ENCODE data around the gene C9orf43.
"Not testable (repeated sequence)": the region's sequence is repeated elsewhere in the genome, so short reads cannot be mapped to it uniquely, and the experiment has no call there.

C9orf43 gene

GRCh38 chr9:113421726-113422125 lies 11.2 kb downstream of the C9orf43 start:
- DNase-seq (ENCODE audit: low read depth), result no peak

GRCh38 chr9:113425072-113425471 lies 14.5 kb downstream of the C9orf43 start:
- no peak for DNase-seq (ENCODE audit: low read depth)

DNA sequence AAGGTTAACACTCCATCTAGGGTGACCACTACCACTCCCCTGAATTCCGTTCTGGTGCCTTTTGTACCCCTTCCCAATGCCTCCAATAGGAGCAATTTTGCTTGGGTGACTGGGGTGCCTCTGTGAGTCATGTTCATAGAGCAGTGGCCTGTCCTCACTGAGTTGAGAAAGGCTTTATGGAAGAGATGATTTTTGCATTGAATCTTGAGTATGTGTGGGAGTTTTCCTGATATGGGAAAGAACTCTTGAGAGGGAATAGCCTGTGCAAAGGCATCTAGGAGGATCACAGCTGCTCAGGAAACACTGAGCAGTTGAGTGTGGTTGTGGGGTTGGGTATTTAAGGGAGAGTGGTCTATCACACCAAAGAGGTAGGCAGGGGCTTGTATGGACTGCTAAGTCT lies 16.2 kb downstream of the C9orf43 start:
- DNase-seq (ENCODE audit: low read depth), result no peak

GRCh38 chr9:113427629-113428028 lies 17.1 kb downstream of the C9orf43 start:
- DNase-seq (ENCODE audit: low read depth), result no peak

- no peak for DNase-seq (ENCODE audit: low read depth)
Observed at GRCh38 chr9:113428062-113428615, 17.6 kb downstream of the C9orf43 start.

GRCh38 chr9:113431191-113431590 lies 20.6 kb downstream of the C9orf43 start:
- no peak for DNase-seq (ENCODE audit: low read depth)

GRCh38 chr9:113436728-113437515 lies 26.4 kb downstream of the C9orf43 start:
- no peak for DNase-seq (ENCODE audit: low read depth)

DNA sequence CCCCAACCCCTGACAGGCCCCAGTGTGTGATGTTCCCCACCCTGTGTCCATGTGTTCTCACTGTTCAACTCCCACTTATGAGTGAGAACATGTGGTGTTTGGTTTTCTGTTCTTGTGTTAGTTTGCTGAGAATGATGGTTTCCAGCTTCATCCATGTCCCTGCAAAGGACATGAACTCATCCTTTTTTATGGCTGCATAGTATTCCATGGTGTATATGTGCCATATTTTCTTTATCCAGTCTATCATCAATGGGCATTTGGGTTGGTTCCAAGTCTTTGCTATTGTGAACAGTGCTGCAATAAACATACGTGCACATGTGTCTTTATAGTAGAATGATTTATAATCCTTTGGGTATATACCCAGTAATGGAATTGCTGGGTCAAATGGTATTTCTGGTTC lies 27.2 kb downstream of the C9orf43 start:
- not testable (repeated sequence) for DNase-seq (ENCODE audit: low read depth)

GRCh38 chr9:113444736-113445135 lies 34.2 kb downstream of the C9orf43 start:
- no peak for DNase-seq (ENCODE audit: low read depth)

GRCh38 chr9:113446323-113446740 lies 35.8 kb downstream of the C9orf43 start:
- DNase-seq (ENCODE audit: low read depth), result no peak

- DNase-seq (ENCODE audit: low read depth), result no peak
Observed at GRCh38 chr9:113449376-113449775, 38.8 kb downstream of the C9orf43 start.

DNA sequence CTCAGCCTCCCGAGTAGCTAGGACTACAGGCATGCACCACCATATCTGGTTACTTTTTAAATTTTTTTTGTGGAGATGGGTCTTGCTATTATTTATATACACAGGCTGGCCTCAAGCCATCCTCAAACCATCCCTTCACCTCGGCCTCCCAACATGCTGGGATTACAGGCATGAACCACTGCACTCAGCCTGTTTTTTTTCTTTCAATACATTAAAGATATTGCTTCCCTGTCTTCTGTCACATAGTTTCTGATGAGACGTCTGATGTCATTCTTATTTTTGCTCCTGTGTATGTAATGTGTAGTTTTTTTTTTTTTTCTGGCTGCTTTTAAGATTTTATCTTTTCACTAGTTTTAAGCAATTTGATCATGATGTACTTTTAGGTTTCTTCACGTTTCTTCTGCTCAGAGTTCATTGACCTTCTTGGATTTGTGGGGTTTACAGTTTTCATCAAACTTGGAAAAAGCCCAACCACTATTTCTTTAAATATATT lies 41.6 kb downstream of the C9orf43 start:
- no peak for DNase-seq (ENCODE audit: low read depth)

GRCh38 chr9:113454914-113455761 lies 44.6 kb downstream of the C9orf43 start:
- DNase-seq (ENCODE audit: low read depth), result no peak

GRCh38 chr9:113456235-113456634 lies 45.7 kb downstream of the C9orf43 start:
- no peak for DNase-seq (ENCODE audit: low read depth)

DNA sequence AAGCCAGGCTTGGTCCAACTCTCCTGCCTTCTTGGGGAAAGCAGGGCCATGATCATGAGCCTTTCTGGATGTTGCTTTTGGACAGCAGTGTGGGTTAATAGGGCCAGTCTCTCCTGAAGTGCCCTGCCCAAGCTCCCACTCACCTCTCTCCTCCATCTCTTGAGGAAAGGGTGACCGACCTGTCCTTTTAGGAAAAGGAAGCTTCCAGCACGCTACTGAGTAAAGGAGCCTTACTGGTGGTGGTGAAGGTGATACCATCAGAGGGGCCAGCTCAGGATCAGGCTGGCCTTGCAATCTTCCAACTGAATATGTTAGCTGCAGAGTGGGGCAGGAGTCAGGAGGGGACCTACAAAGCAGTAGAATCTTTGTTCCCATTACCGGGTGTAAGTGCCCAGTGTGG lies 50.7 kb downstream of the C9orf43 start:
- DNase-seq (ENCODE audit: low read depth), result no peak

DNA sequence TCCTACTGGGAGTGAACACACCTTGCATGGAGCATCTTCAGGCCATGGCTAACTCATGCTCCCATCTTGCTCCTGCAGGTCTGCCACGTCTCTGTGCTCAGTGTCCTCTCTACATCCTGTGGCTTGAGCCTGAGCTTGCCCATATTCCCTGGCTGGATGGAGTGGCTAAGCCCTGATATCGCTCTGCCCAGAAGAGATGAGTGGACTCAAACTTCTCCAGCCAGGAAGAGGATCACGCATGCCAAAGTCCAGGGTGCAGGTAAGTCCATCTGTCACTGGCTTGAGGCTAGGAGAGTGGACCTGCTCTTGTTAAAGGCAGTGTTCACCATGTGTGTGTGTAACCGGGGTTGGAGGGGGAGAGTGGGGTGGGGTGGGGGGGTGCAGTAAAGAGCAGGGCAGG lies 51.4 kb downstream of the C9orf43 start:
- no peak for DNase-seq (ENCODE audit: low read depth)

- DNase-seq (ENCODE audit: low read depth), result no peak
Observed at GRCh38 chr9:113462781-113463286, 52.3 kb downstream of the C9orf43 start.

DNA sequence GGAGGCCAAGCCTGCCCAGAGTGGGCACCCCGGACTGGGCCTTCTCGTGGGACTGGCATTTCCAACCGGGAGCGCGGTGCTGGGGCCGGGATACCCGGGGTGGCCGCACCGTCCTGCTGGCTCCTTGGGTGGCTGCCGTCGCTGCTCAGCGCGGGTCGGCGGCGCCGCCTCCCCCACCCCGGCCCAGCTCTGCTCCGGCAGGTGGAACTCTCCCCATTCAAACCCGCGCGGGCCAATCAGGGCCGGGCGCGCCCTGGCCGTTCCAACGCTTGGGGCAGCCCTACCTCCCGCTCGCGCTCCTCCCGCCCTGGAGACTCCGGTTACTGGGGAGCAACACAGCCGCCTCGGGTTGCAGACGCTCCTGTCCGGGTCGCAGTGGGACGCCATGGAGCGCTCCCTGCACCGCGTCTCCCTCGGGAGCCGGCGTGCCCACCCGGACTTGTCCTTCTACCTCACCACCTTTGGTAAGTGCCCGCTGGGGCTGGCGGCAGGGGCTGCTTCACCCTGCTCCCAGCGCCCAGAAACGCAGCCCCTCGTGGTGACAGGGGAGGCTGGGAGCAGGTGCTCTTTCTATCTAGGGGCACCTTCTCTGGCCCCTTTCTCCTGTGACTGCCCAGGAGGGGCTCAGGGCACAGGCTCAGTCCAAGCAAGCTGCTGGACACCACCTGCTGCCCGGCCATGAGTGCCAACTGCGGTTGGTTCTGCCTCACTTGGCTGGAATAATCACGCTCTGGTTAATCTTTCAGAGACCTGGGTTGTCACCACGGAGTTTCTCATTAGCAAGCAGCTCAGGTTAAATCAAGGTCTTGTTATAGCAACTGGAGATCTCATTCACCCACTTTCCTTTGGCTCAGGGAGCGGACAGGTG lies 53.1 kb downstream of the C9orf43 start, which contains the start of gene RGS3:
TSS of gene RGS3 (plus strand) at position 310 of the 868 bp plus-strand sequence. CDS start at position 386, 76 bp downstream.
- no peak for DNase-seq (ENCODE audit: low read depth)

DNA sequence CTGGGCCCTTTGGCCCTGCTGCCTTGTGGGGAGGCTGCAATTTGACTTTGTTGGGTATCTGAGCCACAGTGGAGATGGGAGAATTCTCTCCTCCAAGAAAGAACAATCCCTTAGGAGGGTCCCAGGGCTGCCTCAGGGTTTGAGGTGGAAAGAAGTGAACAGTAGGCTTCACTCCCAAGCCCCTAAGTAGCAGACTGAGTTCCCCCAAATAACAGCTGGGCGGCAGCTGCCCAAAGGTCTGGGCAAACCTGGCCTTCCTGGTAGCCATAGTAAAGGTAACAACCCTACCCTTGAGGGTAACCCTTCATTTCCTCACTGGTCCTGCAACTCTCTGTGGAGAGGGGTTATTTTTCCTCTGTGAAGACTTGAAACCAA lies 53.7 kb downstream of the C9orf43 start:
- DNase-seq (ENCODE audit: low read depth), result no peak

DNA sequence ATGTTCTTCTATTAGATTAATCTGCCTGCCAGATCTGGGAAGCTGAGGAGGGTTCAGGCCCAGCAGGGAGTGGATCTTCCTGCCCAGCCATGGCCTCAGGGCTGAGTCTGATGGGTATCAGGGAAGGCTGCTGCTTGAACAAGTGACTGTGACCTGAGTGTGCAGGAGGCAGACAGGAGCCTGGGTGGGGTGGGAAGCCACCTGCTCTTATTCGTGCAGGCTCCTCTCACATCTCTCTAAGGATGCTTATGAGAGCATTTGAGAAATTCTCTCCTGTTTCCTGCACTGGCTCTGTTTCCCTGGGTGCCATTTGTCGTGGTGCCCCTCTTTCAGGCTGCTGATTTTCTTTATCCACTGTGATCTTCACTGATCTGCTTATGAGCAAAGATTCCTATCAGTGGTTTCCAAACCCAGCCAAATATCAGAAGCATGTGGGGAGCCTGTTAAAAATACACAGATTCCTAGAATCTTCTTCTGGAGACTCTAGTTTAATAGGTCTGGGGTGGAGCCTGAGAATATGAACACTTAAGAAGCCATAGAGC lies 55.1 kb downstream of the C9orf43 start:
- no peak for DNase-seq (ENCODE audit: low read depth)

GRCh38 chr9:113467183-113467582 lies 56.6 kb downstream of the C9orf43 start:
- DNase-seq (ENCODE audit: low read depth), result no peak
